Lower lobe of right lung (tissue), 2 donors: Measurements from ENCODE around the gene PRPF8. TPM values are rescaled to one million over a fixed set of nuclear protein-coding genes. Genes with fewer than 3 reads are reported as not detected.
"Not testable (repeated sequence)": the region's sequence is repeated elsewhere in the genome, so short reads cannot be mapped to it uniquely, and the experiment has no call there.

Experiments used
- ATAC-seq, 2 donors: fragments of 200-7000 bp; cut with Tn5 transposase; one replicate each; pipeline ENCODE4 v1.9.1; 2020 to 2022; ENCODE audit warnings: mild to moderate bottlenecking in 2 of 2, moderate library complexity in 2 of 2
- DNase-seq: peaks from one replicate; pipeline ENCODE4 v3.0.0-alpha.2; 2020
- H3K27ac ChIP-seq: fragments of 200-600 bp; one replicate; pipeline ENCODE4 v1.8.0; 2022
- H3K27me3 ChIP-seq: fragments of 200-600 bp; one replicate; pipeline ENCODE4 v1.8.0; 2022; ENCODE audit warnings: low read depth
- H3K36me3 ChIP-seq: fragments of 200-600 bp; one replicate; pipeline ENCODE4 v1.8.0; 2022; ENCODE audit warnings: mild to moderate bottlenecking
- H3K4me1 ChIP-seq: fragments of 200-600 bp; one replicate; pipeline ENCODE4 v1.8.0; 2022
- H3K4me3 ChIP-seq: fragments of 200-600 bp; one replicate; pipeline ENCODE4 v1.8.0; 2022; ENCODE audit warnings: mild to moderate bottlenecking
- H3K9me3 ChIP-seq: fragments of 200-600 bp; one replicate; pipeline ENCODE4 v1.8.0; 2022
- CTCF ChIP-seq: fragments of 200-600 bp; IDR thresholded peaks from one replicate; pipeline ENCODE4 v1.8.0; 2022; ENCODE audit warnings: antibody characterized with exemption, mild to moderate bottlenecking
- intact Hi-C: fragments of 100-400 bp; cut with DNase I; formaldehyde crosslinking; loops from one replicate; pipeline ENCODE4 v1.11.0; 2022
- total RNA-seq: library from RNA; stranded (reverse); fragmentation: NEBNext Ultra II Directional; extraction: Animal tissue kit (Norgen Biotek cat#: 25700); gene quantifications from one replicate; pipeline ENCODE4 v1.2.1, GENCODE V29; 2021
- donor health status: DM: no; HTN: yes; CAD: no; lungs with severe emphysema.

The PRPF8 gene
- total RNA-seq, 1 donor from 2014 or later = 280 TPM

- Histone ChIP-seq H3K4me1 (peaks cover 77% of the 10 kb centered on the region), H3K4me3 (peak overlapping the region; percentile 80), H3K27ac (peak overlapping the region; percentile 94), H3K9me3 (no peaks in the 10 kb centered on the region), H3K36me3 (peaks cover 45% of the 10 kb centered on the region), H3K27me3 (no peaks in the 10 kb centered on the region)
- DNase-seq (no peak), ATAC-seq (no peak)
- intact Hi-C loops = no loop called here
- TF ChIP-seq CTCF = no peak
Observed at GRCh38 chr17:1725642-1726511, 41.2 kb upstream of the PRPF8 start.

GRCh38 chr17:1724869-1725641, 40.4 kb upstream of the PRPF8 start:
- Histone ChIP-seq H3K9me3 (no peaks in the 10 kb centered on the region), H3K36me3 (peaks cover 37% of the 10 kb centered on the region), H3K27ac (peak overlapping the region; percentile 94), H3K4me3 (peak overlapping the region; percentile 80), H3K27me3 (no peaks in the 10 kb centered on the region), H3K4me1 (peaks cover 76% of the 10 kb centered on the region)
- DNase-seq (peak; percentile 72), ATAC-seq (peak; percentile 69 to 73)
- intact Hi-C loops = loop anchor here (5.0 kb wide), 1 partner anchor 57 kb away; no protein-coding TSS in a partner anchor
- no peak for TF ChIP-seq CTCF

- intact Hi-C loops = loop anchor here (5.0 kb wide), 1 partner anchor 58 kb away; no protein-coding TSS in a partner anchor
- peaks cover 71% of the 10 kb centered on the region for H3K4me1 ChIP-seq
- ATAC-seq = peak; percentile 88 to 91
Observed at GRCh38 chr17:1724351-1724868, 39.7 kb upstream of the PRPF8 start, which contains the start of gene WDR81. TSS of gene WDR81 (plus strand) at chr17:1724704. CDS start at chr17:1724960, 256 bp downstream.

GRCh38 chr17:1722022-1722421, 37.4 kb upstream of the PRPF8 start:
- ATAC-seq, H3K4me3 ChIP-seq, H3K27me3 ChIP-seq, H3K27ac ChIP-seq, H3K9me3 ChIP-seq, DNase-seq: not testable (repeated sequence)
- intact Hi-C loops = loop anchor here (5.0 kb wide), 1 partner anchor 60 kb away; no protein-coding TSS in a partner anchor
- H3K4me1 ChIP-seq = peaks cover 62% of the 10 kb centered on the region
- peaks cover 12% of the 10 kb centered on the region for H3K36me3 ChIP-seq

More at GRCh38 chr17:1724351-1724868, 39.7 kb upstream of the PRPF8 start, which contains the start of gene WDR81:
- H3K9me3 ChIP-seq = no peaks in the 10 kb centered on the region
- H3K27ac ChIP-seq = peak within 1 kb of the TSS; percentile 94
- TF ChIP-seq CTCF = no peak
- peaks cover 32% of the 10 kb centered on the region for H3K36me3 ChIP-seq
- DNase-seq = peak; percentile 97
- no peaks in the 10 kb centered on the region for H3K27me3 ChIP-seq
- H3K4me3 ChIP-seq = peak within 1 kb of the TSS; percentile 80

GRCh38 chr17:1720856-1721386, 36.3 kb upstream of the PRPF8 start:
- no peak for ATAC-seq

More at GRCh38 chr17:1720856-1721386, 36.3 kb upstream of the PRPF8 start:
- Histone ChIP-seq H3K27ac (no peak overlapping the region), H3K4me3 (no peak overlapping the region), H3K27me3 (no peaks in the 10 kb centered on the region), H3K36me3 (peaks cover under 1% of the 10 kb centered on the region), H3K9me3 (no peaks in the 10 kb centered on the region), H3K4me1 (peaks cover 51% of the 10 kb centered on the region)
- peak; percentile 71 for DNase-seq
- intact Hi-C loops = loop anchor here (5.0 kb wide), 1 partner anchor 61 kb away; no protein-coding TSS in a partner anchor
- TF ChIP-seq CTCF = peak; percentile 95
